Lung (tissue), 12 donors: ENCODE results near the gene ANKRD13D. TPM values are rescaled to one million over a fixed set of nuclear protein-coding genes. Genes with fewer than 3 reads are reported as not detected.

ENCODE experiments used
- ATAC-seq: fragments of 200-7000 bp; cut with Tn5 transposase; one replicate; pipeline ENCODE4 v1.9.1; 2020; ENCODE audit warnings: moderate number of reproducible peaks; ENCODE audit not compliant: insufficient read depth, low FRiP score
- DNase-seq, 3 donors: peaks; one replicate each; pipeline ENCODE4 v3.0.0-alpha.2; 2013 to 2017
- H3K27ac ChIP-seq, 2 donors: one replicate each; pipeline ENCODE4 v1.5.1; 2013; ENCODE audit warnings: mild to moderate bottlenecking in 2 of 2, moderate library complexity in 2 of 2, control low read depth in 1 of 2, inconsistent platforms in 1 of 2, low read depth in 1 of 2, low read length in 1 of 2
- H3K27me3 ChIP-seq, 3 donors: one replicate each; pipeline ENCODE4 v1.5.1; 2013; ENCODE audit warnings: low read length in 2 of 3; ENCODE audit not compliant: control insufficient read depth in 3 of 3, insufficient read depth in 3 of 3
- H3K36me3 ChIP-seq, 4 donors: one replicate each; pipeline ENCODE4 v1.5.1; 2013; ENCODE audit warnings: low read length in 4 of 4, mild to moderate bottlenecking in 1 of 4, moderate library complexity in 1 of 4; ENCODE audit not compliant: control insufficient read depth in 4 of 4, insufficient read depth in 4 of 4
- H3K4me1 ChIP-seq, 5 donors: one replicate each; pipeline ENCODE4 v1.5.1; 2013; ENCODE audit warnings: low read length in 5 of 5, mild to moderate bottlenecking in 2 of 5, moderate library complexity in 1 of 5; ENCODE audit not compliant: control insufficient read depth in 5 of 5, insufficient read depth in 5 of 5
- H3K4me3 ChIP-seq: one replicate; pipeline ENCODE4 v1.5.1; 2013; ENCODE audit warnings: mild to moderate bottlenecking, control low read depth, moderate library complexity
- H3K9ac ChIP-seq, 2 donors: one replicate each; pipeline ENCODE4 v1.5.1; 2013; ENCODE audit warnings: low read length in 2 of 2, control low read depth in 1 of 2; ENCODE audit not compliant: insufficient read depth in 1 of 2
- H3K9me3 ChIP-seq, 4 donors: one replicate each; pipeline ENCODE4 v1.5.1; 2013; ENCODE audit warnings: low read length in 3 of 4, mild to moderate bottlenecking in 1 of 4, moderate library complexity in 1 of 4; ENCODE audit not compliant: control insufficient read depth in 4 of 4, insufficient read depth in 3 of 4
- WGBS, 2 donors: extraction: QIAGEN DNeasy Blood & Tissue Kit; methylation state at CpG; one replicate each; pipeline ENCODE4 v1.1.7; 2013; 5-methylcytosine and 5-hydroxymethylcytosine counted together
- polyA plus RNA-seq, 2 donors: library from polyadenylated mRNA; stranded (reverse); fragments of 200-250 nt; gene quantifications; one replicate each; pipeline ENCODE4 v1.2.1, GENCODE V29; 2013
- total RNA-seq, 2 donors: library from RNA; depleted of rRNA in 1 of 2; stranded (reverse); fragments of >200 nt in 1 of 2; gene quantifications; one replicate each; pipeline ENCODE4 v1.2.1, GENCODE V29; 2014 to 2021
- TF ChIP-seq, protein P1 (sequence below): IDR thresholded peaks from 2 replicates; pipeline ENCODE4 v1.5.1; 2012; ENCODE audit warnings: mild to moderate bottlenecking; ENCODE audit errors: control extremely low read depth, extremely low read depth
- donor health status: control.
- donor health status: control.
- donor health status: Bipolar disorder and iron deficiency.
- donor health status: healthy.
- donor health status: DM: yes; HTN: yes; CAD: no.

The ANKRD13D gene
- total and polyA plus RNA-seq, 4 donors, result 35.9 to 86.2 (median 60.5) TPM

DNA sequence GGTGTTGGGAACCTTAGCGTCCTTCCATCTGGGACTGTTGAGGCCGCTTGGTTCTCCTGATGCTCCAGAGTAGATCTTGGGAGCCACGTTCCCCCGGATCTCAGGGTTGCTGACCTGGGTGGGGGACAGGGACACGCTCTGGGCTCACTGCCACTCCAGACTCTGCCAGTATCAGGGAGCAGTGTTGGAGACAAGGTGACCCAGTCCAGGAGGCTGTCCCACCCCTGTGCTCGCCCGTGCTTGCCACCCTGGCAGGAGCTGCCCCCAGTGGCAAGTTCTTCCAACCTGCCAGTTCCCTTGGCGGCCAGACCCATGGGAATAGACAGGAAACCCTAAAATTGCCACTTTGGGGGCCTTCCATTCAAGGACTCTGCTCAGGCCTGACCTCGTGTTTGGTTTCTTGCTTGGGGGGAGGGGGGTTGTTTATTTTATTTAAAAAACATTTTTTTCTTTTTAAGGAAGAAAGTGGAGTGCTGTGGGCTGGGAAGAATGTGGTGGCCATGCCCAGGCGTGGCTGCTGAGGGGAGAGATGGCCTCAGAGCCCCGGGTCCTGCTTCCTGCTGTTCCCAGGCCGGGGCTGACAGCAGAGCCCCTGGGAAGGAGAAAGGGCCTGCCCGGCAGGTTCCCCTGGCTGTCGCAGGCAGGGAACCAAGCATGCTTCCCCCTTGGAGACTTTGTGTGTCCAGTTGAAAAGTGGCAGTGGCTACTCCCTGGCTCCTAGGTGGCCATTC is 15.7 kb upstream of the ANKRD13D start:
- Histone ChIP-seq H3K27ac (peak overlapping the region; percentile 62 to 78), H3K9me3 (no peaks in the 10 kb centered on the region), H3K36me3 (peaks cover 0 to 9% (median 5%) of the 10 kb centered on the region in 4 donors), H3K4me1 (peaks cover 25 to 87% (median 49%) of the 10 kb centered on the region in 5 donors), H3K27me3 (no peaks in the 10 kb centered on the region), H3K4me3 (no peak overlapping the region), H3K9ac (no peak overlapping the region)
- TF ChIP-seq, protein P1, sequence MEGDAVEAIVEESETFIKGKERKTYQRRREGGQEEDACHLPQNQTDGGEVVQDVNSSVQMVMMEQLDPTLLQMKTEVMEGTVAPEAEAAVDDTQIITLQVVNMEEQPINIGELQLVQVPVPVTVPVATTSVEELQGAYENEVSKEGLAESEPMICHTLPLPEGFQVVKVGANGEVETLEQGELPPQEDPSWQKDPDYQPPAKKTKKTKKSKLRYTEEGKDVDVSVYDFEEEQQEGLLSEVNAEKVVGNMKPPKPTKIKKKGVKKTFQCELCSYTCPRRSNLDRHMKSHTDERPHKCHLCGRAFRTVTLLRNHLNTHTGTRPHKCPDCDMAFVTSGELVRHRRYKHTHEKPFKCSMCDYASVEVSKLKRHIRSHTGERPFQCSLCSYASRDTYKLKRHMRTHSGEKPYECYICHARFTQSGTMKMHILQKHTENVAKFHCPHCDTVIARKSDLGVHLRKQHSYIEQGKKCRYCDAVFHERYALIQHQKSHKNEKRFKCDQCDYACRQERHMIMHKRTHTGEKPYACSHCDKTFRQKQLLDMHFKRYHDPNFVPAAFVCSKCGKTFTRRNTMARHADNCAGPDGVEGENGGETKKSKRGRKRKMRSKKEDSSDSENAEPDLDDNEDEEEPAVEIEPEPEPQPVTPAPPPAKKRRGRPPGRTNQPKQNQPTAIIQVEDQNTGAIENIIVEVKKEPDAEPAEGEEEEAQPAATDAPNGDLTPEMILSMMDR, result no peak
- ATAC-seq (no peak), DNase-seq (no peak)
- 28 to 39% methylated on average over 14 of the region's 14 CpGs for WGBS, 2 donors

DNA sequence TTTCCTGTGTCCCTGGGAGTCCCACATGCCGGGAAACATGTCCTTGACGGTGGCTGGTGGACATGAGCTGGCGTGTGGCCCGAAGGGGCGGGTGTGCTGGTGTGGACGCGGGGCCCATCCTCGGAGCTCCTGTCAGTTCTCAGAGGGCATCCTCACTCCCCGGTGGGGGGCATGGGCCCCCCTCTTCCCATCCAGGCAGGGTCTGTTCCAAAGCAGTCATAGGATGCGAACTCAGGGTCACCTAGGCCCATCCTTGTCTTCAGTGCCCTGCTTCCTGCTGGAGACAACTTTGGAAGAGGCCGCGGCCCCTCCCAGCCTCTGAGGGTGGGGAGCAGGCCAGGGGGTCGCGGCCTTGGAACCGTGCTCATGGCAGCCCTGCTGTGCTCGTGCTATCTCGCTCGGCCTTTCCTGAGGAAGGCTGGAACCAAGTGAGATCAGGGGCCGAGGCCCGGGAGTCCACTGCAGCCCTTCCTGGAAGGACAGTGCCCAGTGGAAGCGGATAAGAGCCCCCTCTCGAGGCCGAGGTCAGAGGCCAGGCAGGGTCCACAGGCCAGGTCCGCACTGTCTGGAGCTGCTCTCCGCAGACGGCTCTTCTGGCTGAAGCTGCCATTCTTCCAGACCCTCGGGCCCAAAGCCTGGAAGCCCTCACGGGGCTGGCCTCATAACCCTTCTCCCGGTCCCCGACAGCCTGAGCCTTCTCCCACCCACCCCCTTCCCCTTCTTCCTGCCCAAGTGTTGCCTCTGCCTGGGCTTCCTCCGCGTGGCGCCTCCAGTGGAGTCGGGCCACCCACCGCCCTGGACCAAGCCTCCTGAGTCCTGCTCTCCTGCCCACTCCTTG is 14.1 kb upstream of the ANKRD13D start:
- ATAC-seq, result no peak
- H3K27me3 ChIP-seq, result no peaks in the 10 kb centered on the region
- DNase-seq, result peak in 1 of 3 donors; percentile 41
- no peak overlapping the region for H3K9ac ChIP-seq
- TF ChIP-seq, protein P1, result no peak
- peak overlapping the region; percentile 35 to 86 for H3K27ac ChIP-seq
- H3K4me1 ChIP-seq, result peaks cover 16 to 72% (median 36%) of the 10 kb centered on the region in 5 donors
- H3K36me3 ChIP-seq, result peaks cover 0 to 20% (median 14%) of the 10 kb centered on the region in 4 donors
- H3K9me3 ChIP-seq, result no peaks in the 10 kb centered on the region
- WGBS, 2 donors, result 39 to 44% methylated on average over 35 of the region's 35 CpGs
- H3K4me3 ChIP-seq, result no peak overlapping the region

DNA sequence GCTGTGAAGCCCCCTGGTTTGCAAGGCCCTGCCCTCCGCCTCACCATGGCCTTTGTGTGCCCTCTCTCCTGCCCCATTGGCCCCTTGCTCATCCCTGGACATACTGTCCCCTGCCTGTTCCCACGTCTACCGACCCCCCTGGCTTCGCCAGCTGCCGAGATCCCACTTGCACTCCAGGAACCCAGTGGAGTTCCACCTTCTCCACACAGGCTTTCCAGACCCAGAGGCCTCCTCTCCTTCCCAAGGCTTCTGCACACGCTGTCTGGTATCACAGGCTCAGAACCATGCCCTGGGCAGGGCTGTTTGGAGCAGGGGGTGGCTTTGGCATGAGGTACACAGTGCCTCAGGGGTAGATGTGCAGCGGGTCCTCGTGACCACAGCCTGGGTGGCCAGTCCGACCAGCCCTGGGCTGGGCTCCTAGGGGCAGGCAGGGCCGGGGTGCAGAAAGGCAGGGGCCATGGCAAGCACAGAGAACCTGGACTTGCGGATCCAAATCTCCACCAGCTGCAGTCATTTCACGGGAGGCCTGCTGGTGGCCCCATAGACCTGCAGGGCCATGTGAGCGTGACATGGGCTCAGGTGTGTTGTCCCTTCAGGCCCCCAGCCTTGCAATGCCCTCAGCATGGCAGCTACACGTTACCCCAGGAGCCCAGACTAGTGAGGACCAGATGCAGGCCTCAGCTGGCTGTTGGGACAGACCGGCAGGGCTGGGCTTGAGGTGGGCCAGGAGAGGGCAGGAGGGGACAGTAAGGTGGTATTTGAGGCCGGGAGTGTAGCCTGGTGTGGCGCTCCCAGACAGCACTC is 13.3 kb upstream of the ANKRD13D start:
- TF ChIP-seq, protein P1, result no peak
- Histone ChIP-seq H3K36me3 (peaks cover 0 to 26% (median 20%) of the 10 kb centered on the region in 4 donors), H3K27ac (peak overlapping the region in 1 of 2 donors; percentile 86), H3K27me3 (no peaks in the 10 kb centered on the region), H3K9ac (no peak overlapping the region), H3K4me1 (peaks cover 10 to 69% (median 29%) of the 10 kb centered on the region in 5 donors), H3K9me3 (no peaks in the 10 kb centered on the region), H3K4me3 (no peak overlapping the region)
- 75 to 81% methylated on average over 17 of the region's 17 CpGs for WGBS, 2 donors
- no peak for DNase-seq
- ATAC-seq, result no peak
